VCaP (cell line): Measurements from ENCODE around the gene URGCP.
A peak's percentile ranks its signal among the peaks of the same experiment; 100 is the strongest.

Source experiments
- H3K27ac ChIP-seq: fragments of 450-650 bp; 2 replicates; pipeline ENCODE4 v1.5.1; 2017
- TF ChIP-seq, protein P1 (sequence below): fragments of 450-650 bp; conservative IDR thresholded peaks from 2 replicates; pipeline ENCODE4 v1.5.1; 2017; ENCODE audit warnings: mild to moderate bottlenecking, moderate library complexity

Gene URGCP

DNA sequence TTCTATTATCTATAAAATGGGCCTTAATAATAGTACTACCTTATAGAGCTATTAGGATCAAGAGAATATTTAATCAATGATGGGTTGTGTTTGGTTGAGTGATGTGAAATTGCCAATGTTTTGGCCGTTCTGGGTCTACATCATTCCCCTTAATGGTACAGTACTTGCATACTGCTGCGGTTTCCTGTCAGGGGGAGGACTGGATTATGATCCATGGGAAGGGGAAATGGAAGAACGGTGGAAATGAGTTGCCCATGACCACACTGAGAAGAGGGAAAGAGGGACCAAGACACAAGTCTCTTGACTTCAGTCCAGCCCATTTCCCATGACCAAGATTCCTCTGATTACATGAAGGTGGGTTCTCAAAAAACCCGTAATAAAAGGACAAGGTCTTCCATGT, 36.1 kb downstream of the URGCP start:
- no peak overlapping the region for H3K27ac ChIP-seq
- TF ChIP-seq, protein P1, sequence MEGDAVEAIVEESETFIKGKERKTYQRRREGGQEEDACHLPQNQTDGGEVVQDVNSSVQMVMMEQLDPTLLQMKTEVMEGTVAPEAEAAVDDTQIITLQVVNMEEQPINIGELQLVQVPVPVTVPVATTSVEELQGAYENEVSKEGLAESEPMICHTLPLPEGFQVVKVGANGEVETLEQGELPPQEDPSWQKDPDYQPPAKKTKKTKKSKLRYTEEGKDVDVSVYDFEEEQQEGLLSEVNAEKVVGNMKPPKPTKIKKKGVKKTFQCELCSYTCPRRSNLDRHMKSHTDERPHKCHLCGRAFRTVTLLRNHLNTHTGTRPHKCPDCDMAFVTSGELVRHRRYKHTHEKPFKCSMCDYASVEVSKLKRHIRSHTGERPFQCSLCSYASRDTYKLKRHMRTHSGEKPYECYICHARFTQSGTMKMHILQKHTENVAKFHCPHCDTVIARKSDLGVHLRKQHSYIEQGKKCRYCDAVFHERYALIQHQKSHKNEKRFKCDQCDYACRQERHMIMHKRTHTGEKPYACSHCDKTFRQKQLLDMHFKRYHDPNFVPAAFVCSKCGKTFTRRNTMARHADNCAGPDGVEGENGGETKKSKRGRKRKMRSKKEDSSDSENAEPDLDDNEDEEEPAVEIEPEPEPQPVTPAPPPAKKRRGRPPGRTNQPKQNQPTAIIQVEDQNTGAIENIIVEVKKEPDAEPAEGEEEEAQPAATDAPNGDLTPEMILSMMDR = no peak

- TF ChIP-seq, protein P1 = no peak
- peak overlapping the region; percentile 79 for H3K27ac ChIP-seq
Observed at GRCh38 chr7:43869867-43870240, 36.5 kb downstream of the URGCP start.

DNA sequence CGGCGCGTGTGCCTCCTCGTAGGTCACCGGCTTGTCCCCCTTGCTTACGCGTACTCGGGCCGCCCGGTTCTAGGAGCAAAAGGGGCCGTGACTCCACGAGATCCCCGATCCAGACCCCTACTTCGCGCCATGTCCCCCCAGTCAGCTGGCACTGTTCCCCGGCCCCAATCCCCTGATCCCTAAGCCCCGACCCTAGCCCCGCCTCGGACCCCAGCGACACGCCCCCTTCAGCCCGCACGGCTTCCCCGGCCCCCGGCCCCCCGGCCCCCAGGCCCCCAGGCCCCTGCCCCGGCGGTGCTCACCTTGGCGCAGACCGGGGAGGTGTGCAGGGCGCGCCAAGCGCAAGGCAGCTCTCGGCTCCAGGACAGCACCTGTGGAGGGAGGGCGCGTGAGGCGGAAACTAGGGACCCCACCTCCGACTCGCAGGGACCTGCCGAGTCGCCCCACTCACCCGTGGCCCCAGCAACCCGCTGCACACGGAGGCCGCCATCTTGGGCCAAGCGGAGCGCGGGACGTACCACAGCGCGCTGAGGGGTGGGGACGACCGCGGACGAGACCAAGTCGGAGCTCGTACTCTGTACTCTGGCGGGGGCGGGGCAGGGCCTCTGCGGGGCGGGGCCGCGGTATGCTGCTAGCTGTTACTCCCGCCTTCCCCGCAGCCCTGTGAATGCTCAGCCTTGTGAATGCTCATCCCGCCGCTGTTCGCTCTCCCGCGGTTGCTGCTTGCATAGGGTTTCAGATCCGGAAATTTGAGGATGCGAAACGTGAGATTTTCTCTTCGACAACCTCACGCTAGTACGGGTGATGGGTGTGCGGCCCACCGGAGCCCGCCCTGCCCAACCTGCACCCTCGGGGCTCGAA, 37.2 kb downstream of the URGCP start, which contains the start of gene MRPS24:
TSS of gene MRPS24 (minus strand) at position 512 of the 861 bp plus-strand sequence. CDS start at position 490, 22 bp downstream.
- TF ChIP-seq, protein P1 = no peak
- H3K27ac ChIP-seq = peak within 1 kb of the TSS; percentile 79

DNA sequence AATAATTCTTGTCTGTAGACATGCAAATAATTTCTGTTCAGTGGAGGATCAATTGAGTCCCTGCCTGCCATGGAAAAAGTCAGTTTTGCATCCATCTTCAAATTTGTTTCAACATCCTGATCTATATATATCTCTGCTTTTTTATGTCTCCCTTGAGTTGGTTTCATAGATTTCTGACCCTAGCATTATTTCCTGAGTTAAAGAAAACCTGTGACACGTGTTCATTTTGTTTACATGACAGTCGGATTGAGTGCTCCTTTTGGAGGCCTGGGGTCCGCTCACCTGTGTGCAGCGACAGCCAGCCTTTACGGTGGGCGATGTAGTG, 37.8 kb downstream of the URGCP start:
- TF ChIP-seq, protein P1 = no peak
- peak overlapping the region; percentile 79 for H3K27ac ChIP-seq

DNA sequence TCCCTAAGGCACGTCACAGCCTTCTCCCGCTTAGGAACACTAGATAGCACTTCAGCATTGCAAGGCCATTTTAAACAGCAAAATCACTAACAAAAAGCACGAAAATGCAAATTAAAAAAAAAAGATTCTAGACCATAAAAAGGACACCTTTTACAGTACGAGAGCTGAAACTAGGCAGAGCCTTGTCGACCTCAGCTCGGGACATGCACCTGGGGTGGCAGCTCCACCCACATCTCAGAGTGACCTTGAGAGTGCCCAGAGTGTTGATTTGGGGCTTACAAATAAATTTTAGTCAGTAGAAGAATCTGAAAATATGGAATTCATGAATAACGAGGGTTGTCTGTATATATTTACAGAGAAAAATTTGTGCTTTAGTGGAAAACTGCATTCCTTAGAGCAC, 38.2 kb downstream of the URGCP start:
- TF ChIP-seq, protein P1 = no peak
- H3K27ac ChIP-seq = peak overlapping the region; percentile 79

GRCh38 chr7:43865277-43865676, 41.1 kb downstream of the URGCP start:
- H3K27ac ChIP-seq = no peak overlapping the region
- TF ChIP-seq, protein P1 = no peak

DNA sequence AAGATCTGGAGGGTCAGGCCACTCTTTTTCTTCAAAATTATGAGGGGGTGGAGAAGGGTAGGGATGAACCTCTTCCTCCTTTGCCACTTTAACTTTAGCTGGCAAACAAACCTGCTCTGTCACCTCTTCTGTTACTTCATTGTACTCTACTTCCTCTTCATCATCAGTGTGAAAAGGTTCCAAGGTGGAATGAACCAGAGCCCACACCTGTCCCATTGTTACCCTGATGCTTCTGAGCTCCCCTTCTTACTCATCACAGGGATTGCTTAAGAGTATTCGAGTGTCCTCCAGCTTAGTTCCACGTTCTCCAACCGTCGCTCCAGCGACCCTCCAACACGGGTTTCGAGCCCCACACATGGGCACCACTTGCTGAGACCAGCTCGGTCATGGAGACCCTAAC, 42.3 kb downstream of the URGCP start:
- TF ChIP-seq, protein P1 = no peak
- no peak overlapping the region for H3K27ac ChIP-seq
